Measurements from ENCODE around the gene PSRC1. TPM values are rescaled to one million over a fixed set of nuclear protein-coding genes. Genes with fewer than 3 reads are reported as not detected.

Gene PSRC1
- total RNA-seq, 1 experiment from 2014 or later = 68.4 TPM

- Mint-ChIP-seq H3K4me1 (peaks cover 26% of the 10 kb centered on the region), H3K9me3 (no peaks in the 10 kb centered on the region), H3K36me3 (peaks cover 16% of the 10 kb centered on the region), H3K4me3 (no peak overlapping the region), H3K27ac (peak overlapping the region; percentile 76), H3K27me3 (ENCODE audit: low read depth) (no peaks in the 10 kb centered on the region; the same call in 1 of the 2 replicates)
- ChIA-PET POLR2A (no interaction called here), CTCF (interaction anchor here (4.0 kb wide), 1 partner anchor 124 kb away, joined by 68 read pairs; the partner anchor contains the start of gene SORT1)
- no peak for ATAC-seq
- no peak for DNase-seq (ENCODE audit: low spot score)
- no peak for TF ChIP-seq HMGXB4 (CRISPR knock-in tag; IDR thresholded peaks at IDR 0.05)
- TF ChIP-seq GABPB1 (CRISPR knock-in tag; IDR thresholded peaks at IDR 0.05) = peak; percentile 29; the same call in 1 of the 2 replicates
- TF ChIP-seq NFYB (CRISPR knock-in tag; conservative IDR thresholded peaks at IDR 0.05; ENCODE audit: low read depth) = no peak
- no peak for TF ChIP-seq ZNF396 (CRISPR knock-in tag; IDR thresholded peaks at IDR 0.05; ENCODE audit: borderline replicate concordance)
- no peak for TF ChIP-seq ZNF425 (CRISPR knock-in tag; conservative IDR thresholded peaks at IDR 0.05)
- TF ChIP-seq, protein P1, sequence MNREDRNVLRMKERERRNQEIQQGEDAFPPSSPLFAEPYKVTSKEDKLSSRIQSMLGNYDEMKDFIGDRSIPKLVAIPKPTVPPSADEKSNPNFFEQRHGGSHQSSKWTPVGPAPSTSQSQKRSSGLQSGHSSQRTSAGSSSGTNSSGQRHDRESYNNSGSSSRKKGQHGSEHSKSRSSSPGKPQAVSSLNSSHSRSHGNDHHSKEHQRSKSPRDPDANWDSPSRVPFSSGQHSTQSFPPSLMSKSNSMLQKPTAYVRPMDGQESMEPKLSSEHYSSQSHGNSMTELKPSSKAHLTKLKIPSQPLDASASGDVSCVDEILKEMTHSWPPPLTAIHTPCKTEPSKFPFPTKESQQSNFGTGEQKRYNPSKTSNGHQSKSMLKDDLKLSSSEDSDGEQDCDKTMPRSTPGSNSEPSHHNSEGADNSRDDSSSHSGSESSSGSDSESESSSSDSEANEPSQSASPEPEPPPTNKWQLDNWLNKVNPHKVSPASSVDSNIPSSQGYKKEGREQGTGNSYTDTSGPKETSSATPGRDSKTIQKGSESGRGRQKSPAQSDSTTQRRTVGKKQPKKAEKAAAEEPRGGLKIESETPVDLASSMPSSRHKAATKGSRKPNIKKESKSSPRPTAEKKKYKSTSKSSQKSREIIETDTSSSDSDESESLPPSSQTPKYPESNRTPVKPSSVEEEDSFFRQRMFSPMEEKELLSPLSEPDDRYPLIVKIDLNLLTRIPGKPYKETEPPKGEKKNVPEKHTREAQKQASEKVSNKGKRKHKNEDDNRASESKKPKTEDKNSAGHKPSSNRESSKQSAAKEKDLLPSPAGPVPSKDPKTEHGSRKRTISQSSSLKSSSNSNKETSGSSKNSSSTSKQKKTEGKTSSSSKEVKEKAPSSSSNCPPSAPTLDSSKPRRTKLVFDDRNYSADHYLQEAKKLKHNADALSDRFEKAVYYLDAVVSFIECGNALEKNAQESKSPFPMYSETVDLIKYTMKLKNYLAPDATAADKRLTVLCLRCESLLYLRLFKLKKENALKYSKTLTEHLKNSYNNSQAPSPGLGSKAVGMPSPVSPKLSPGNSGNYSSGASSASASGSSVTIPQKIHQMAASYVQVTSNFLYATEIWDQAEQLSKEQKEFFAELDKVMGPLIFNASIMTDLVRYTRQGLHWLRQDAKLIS (CRISPR knock-in tag; IDR thresholded peaks at IDR 0.05; ENCODE audit: borderline replicate concordance) = no peak
- TF ChIP-seq RORB (CRISPR knock-in tag; IDR thresholded peaks at IDR 0.05) = no peak
Measured at GRCh38 chr1:109274533-109275476, 8.1 kb downstream of the PSRC1 start.

- POLR2A ChIA-PET = interaction anchor here (1.1 kb wide), 1 partner anchor 34 kb away, joined by 3 read pairs; no protein-coding TSS in a partner anchor
- peaks cover 10% of the 10 kb centered on the region for H3K36me3 Mint-ChIP-seq
- no peak for TF ChIP-seq FOXK1 (CRISPR knock-in tag; IDR thresholded peaks at IDR 0.05)
- no peak overlapping the region for H3K4me3 Mint-ChIP-seq
- no peaks in the 10 kb centered on the region; the same call in 1 of the 2 replicates for H3K27me3 Mint-ChIP-seq (ENCODE audit: low read depth)
- H3K4me1 Mint-ChIP-seq = peaks cover 26% of the 10 kb centered on the region
- no peak for DNase-seq (ENCODE audit: low spot score)
- peak overlapping the region; percentile 26 for H3K27ac Mint-ChIP-seq
- ATAC-seq = no peak; the same call in 1 of the 2 replicates
- H3K9me3 Mint-ChIP-seq = no peaks in the 10 kb centered on the region
- CTCF ChIA-PET = interaction anchor here (0.6 to 1.9 kb wide), 4 partner anchors 9 to 259 kb away, joined by 3 to 6 read pairs (median 4); partner anchors contain the start of gene PSRC1
Measured at GRCh38 chr1:109273570-109274288, 9.2 kb downstream of the PSRC1 start.

DNA sequence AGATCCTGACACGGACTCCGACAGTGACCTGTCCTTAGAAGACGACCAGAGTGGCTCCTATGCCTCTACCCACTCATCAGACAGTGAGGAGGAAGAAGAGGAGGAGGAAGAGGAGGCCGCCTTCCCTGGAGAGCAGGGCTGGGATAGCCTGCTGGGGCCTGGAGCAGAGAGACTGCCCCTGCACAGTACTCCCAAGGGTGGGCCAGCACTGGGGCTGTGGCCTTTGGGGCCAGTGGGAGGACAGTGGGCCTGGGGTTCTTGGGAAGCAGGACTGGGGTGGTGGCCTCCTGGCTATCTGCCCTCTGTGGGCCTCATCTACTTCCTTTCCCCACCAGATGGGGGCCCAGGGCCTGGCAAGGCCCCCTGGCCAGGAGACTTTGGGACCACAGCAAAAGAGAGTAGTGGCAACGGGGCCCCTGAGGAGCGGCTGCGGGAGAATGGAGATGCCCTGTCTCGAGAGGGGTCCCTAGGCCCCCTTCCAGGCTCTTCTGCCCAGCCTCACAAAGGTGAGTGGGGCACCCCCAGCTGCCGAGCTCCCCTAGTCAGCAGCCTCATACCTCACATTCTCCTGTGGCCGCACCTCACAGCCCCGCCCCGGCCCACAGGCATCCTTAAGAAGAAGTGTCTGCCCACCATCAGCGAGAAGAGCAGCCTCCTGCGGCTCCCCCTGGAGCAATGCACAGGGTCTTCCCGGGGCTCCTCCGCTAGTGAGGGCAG, 10.0 kb downstream of the PSRC1 start:
- H3K27ac Mint-ChIP-seq = no peak overlapping the region
- no peak for DNase-seq (ENCODE audit: low spot score)
- H3K4me1 Mint-ChIP-seq = peaks cover 26% of the 10 kb centered on the region
- ChIA-PET POLR2A (interaction anchor here (1.1 kb wide), 1 partner anchor 34 kb away, joined by 3 read pairs; no protein-coding TSS in a partner anchor), CTCF (interaction anchor here (0.9 to 1.9 kb wide), 3 partner anchors 9 to 260 kb away, joined by 3 to 6 read pairs (median 5); partner anchors contain the start of gene PSRC1)
- peaks cover 9% of the 10 kb centered on the region for H3K36me3 Mint-ChIP-seq
- no peaks in the 10 kb centered on the region for H3K9me3 Mint-ChIP-seq
- H3K4me3 Mint-ChIP-seq = no peak overlapping the region
- H3K27me3 Mint-ChIP-seq (ENCODE audit: low read depth) = no peaks in the 10 kb centered on the region
- no peak for ATAC-seq
- TF ChIP-seq, protein P2, sequence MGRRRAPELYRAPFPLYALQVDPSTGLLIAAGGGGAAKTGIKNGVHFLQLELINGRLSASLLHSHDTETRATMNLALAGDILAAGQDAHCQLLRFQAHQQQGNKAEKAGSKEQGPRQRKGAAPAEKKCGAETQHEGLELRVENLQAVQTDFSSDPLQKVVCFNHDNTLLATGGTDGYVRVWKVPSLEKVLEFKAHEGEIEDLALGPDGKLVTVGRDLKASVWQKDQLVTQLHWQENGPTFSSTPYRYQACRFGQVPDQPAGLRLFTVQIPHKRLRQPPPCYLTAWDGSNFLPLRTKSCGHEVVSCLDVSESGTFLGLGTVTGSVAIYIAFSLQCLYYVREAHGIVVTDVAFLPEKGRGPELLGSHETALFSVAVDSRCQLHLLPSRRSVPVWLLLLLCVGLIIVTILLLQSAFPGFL (CRISPR knock-in tag; IDR thresholded peaks at IDR 0.05; ENCODE audit: borderline replicate concordance) = no peak
- TF ChIP-seq AR (CRISPR knock-in tag; IDR thresholded peaks at IDR 0.05) = no peak
